CD4-positive, CD25-positive, alpha-beta regulatory T cell (primary cell): ENCODE results near the gene TDRD12. TPM values are rescaled to one million over a fixed set of nuclear protein-coding genes. Genes with fewer than 3 reads are reported as not detected.
A peak's percentile ranks its signal among the peaks of the same experiment; 100 is the strongest.

ENCODE experiments used
- ATAC-seq, 2 donors: fragments of 150-1000 bp; cut with Tn5 transposase; one replicate each; pipeline ENCODE4 v1.10.0; 2021; ENCODE audit warnings: low read depth in 2 of 2, moderate number of reproducible peaks in 2 of 2, moderate library complexity in 1 of 2
- DNase-seq, 3 donors: peaks; one replicate each; pipeline versions ENCODE4 v3.0.0 to v3.0.0-alpha.2; 2012 to 2022; ENCODE audit warnings: mixed read lengths in 1 of 3
- H3K27ac ChIP-seq: one replicate; pipeline ENCODE4 v1.7.0; 2013; ENCODE audit warnings: mild to moderate bottlenecking, low read length; ENCODE audit not compliant: insufficient read depth, poor library complexity, severe bottlenecking
- H3K27me3 ChIP-seq: one replicate; pipeline ENCODE4 v1.7.0; 2013; ENCODE audit warnings: low read length; ENCODE audit not compliant: control insufficient read depth, insufficient read depth
- H3K36me3 ChIP-seq: one replicate; pipeline ENCODE4 v1.7.0; 2013; ENCODE audit warnings: mild to moderate bottlenecking, low read length, moderate library complexity; ENCODE audit not compliant: control insufficient read depth, insufficient read depth
- H3K4me1 ChIP-seq: 2 replicates; pipeline ENCODE4 v1.7.0; 2013; ENCODE audit warnings: mild to moderate bottlenecking, low read length; ENCODE audit not compliant: insufficient read depth, control insufficient read depth, poor library complexity, severe bottlenecking
- H3K4me3 ChIP-seq: one replicate; pipeline ENCODE4 v1.7.0; 2013; ENCODE audit warnings: low read depth, mild to moderate bottlenecking, low read length, moderate library complexity
- H3K9me3 ChIP-seq, 2 experiments: 1 replicate in 1 of 2; 2 replicates in 1 of 2; pipeline ENCODE4 v1.7.0; 2013; ENCODE audit warnings: low read length in 2 of 2, mild to moderate bottlenecking in 1 of 2, moderate library complexity in 1 of 2; ENCODE audit not compliant: control insufficient read depth in 2 of 2
- H3K27ac Mint-ChIP-seq, 3 donors: one replicate each; pipeline ENCODE4 v1.8.0; 2020 to 2022; ENCODE audit warnings: mild to moderate bottlenecking in 3 of 3, mixed read lengths in 3 of 3, moderate library complexity in 2 of 3
- H3K27me3 Mint-ChIP-seq: one replicate; pipeline ENCODE4 v1.8.0; 2022; ENCODE audit warnings: mild to moderate bottlenecking, mixed read lengths
- H3K36me3 Mint-ChIP-seq: one replicate; pipeline ENCODE4 v1.8.0; 2020; ENCODE audit warnings: mixed read lengths
- H3K4me1 Mint-ChIP-seq, 4 donors: one replicate each; pipeline ENCODE4 v1.8.0; 2020 to 2022; ENCODE audit warnings: mixed read lengths in 4 of 4, mild to moderate bottlenecking in 1 of 4
- H3K4me3 Mint-ChIP-seq, 4 donors: one replicate each; pipeline ENCODE4 v1.8.0; 2020 to 2022; ENCODE audit warnings: mild to moderate bottlenecking in 4 of 4, mixed read lengths in 4 of 4, moderate library complexity in 3 of 4
- H3K9me3 Mint-ChIP-seq, 7 donors: one replicate each; pipeline ENCODE4 v1.8.0; 2020 to 2022; ENCODE audit warnings: mixed read lengths in 7 of 7, mild to moderate bottlenecking in 3 of 7, moderate library complexity in 2 of 7
- polyA plus RNA-seq, 4 donors: library from polyadenylated mRNA; unstranded; fragments of 300-500 nt; fragmentation: Illumina TruSeq; gene quantifications; one replicate each; pipeline ENCODE4 v1.2.3, GENCODE V29; 2021
- total RNA-seq: library from RNA; stranded (reverse); gene quantifications from one replicate; pipeline ENCODE4 v1.2.3, GENCODE V29; 2022

Gene TDRD12
- total and polyA plus RNA-seq, 5 donors from 2014 or later = 0.35 to 1.00 (median 0.45) TPM; not detected in 1

DNA sequence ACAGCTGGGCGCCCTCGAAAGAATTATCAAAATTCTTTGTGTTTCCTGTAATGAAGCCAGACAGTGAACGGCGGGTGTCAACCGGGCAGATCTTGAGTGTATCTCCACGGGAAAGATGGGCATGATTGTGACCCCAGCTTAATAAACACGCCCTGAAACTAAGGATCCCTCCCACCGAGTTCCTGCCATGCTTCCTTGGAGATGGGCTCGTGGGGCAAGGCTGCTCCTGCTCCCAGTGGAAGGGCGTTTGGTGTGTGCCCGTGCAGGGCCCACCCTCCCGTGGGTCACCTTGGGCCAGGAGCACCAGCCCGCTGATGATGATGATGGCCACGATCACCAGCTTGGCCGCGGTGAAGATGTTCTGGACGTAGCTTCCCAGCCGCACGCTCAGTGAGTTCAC, 142.6 kb downstream of the TDRD12 start:
- no peak for ATAC-seq
- H3K4me3 ChIP-seq = no peak overlapping the region
- H3K4me1 ChIP-seq = no peaks in the 10 kb centered on the region
- Mint-ChIP-seq H3K27me3 (no peaks in the 10 kb centered on the region), H3K9me3 (no peaks in the 10 kb centered on the region), H3K36me3 (peaks cover 4% of the 10 kb centered on the region), H3K4me3 (no peak overlapping the region), H3K27ac (no peak overlapping the region), H3K4me1 (peaks cover 0 to 2% (median 0%) of the 10 kb centered on the region in 4 donors)
- DNase-seq = no peak
- H3K27me3 ChIP-seq = no peaks in the 10 kb centered on the region
- H3K36me3 ChIP-seq = no peaks in the 10 kb centered on the region
- no peaks in the 10 kb centered on the region for H3K9me3 ChIP-seq
- no peak overlapping the region for H3K27ac ChIP-seq

- H3K4me3 Mint-ChIP-seq = no peak overlapping the region
- no peaks in the 10 kb centered on the region for H3K27me3 Mint-ChIP-seq
- no peak overlapping the region for H3K27ac ChIP-seq
- H3K4me1 ChIP-seq = no peaks in the 10 kb centered on the region
- no peak for ATAC-seq
- no peak overlapping the region for H3K4me3 ChIP-seq
- no peaks in the 10 kb centered on the region for H3K9me3 Mint-ChIP-seq
- H3K27ac Mint-ChIP-seq = peak overlapping the region in 1 of 3 donors; percentile 51
- H3K4me1 Mint-ChIP-seq = peaks cover 0 to 2% (median 0%) of the 10 kb centered on the region in 4 donors
- no peak for DNase-seq
- H3K36me3 Mint-ChIP-seq = peaks cover 4% of the 10 kb centered on the region
- H3K27me3 ChIP-seq = no peaks in the 10 kb centered on the region
- no peaks in the 10 kb centered on the region for H3K36me3 ChIP-seq
- H3K9me3 ChIP-seq = no peaks in the 10 kb centered on the region
Measured at GRCh38 chr19:32862741-32863140, 143.2 kb downstream of the TDRD12 start.

DNA sequence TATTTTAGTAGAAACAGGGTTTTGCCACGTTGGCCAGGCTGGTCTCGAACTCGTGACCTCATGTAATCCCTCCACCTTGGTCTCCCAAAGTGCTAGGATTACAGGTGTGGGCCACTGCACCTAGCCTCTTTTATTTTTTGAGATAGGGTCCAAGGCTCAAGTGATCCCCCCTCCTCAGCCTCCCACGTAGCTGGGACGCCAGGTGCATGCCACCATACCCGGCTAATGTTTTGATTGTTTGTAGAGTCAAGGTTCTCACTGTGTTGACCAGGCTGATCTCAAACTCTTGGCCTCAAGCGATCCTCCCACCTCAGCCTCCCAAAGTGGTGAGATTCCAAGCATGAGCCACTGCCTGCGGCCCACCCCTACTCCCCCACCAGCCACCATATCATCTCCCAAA, 143.7 kb downstream of the TDRD12 start:
- H3K36me3 Mint-ChIP-seq = peaks cover 4% of the 10 kb centered on the region
- H3K9me3 Mint-ChIP-seq = no peaks in the 10 kb centered on the region
- Histone ChIP-seq H3K9me3 (no peaks in the 10 kb centered on the region), H3K36me3 (no peaks in the 10 kb centered on the region), H3K27ac (no peak overlapping the region), H3K4me1 (no peaks in the 10 kb centered on the region), H3K27me3 (no peaks in the 10 kb centered on the region), H3K4me3 (no peak overlapping the region)
- ATAC-seq (no peak), DNase-seq (no peak)
- peaks cover 0 to 2% (median 0%) of the 10 kb centered on the region in 4 donors for H3K4me1 Mint-ChIP-seq
- no peaks in the 10 kb centered on the region for H3K27me3 Mint-ChIP-seq
- H3K4me3 Mint-ChIP-seq = no peak overlapping the region
- H3K27ac Mint-ChIP-seq = no peak overlapping the region

DNA sequence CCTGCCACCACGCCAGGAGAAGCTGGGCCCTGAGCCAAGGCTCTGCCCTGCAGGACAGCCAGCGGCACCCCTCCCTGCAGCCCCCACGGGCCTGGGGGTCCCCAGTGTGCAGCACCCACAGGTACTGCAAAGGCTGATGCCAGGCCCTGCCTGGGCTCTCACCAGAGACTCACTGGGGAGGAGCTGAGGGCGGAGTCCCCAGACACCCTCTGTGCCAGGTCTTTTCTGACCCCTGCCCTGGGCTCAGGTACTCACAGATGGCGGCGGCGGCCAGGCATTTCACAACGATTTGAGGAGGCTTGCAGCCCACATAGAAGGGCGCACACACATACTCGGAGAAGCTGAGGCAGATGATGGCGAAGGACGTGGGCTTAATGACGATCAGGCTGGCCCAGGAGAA, 144.3 kb downstream of the TDRD12 start:
- Histone ChIP-seq H3K4me1 (no peaks in the 10 kb centered on the region), H3K4me3 (no peak overlapping the region), H3K36me3 (no peaks in the 10 kb centered on the region), H3K9me3 (no peaks in the 10 kb centered on the region), H3K27me3 (no peaks in the 10 kb centered on the region), H3K27ac (no peak overlapping the region)
- peaks cover 4% of the 10 kb centered on the region for H3K36me3 Mint-ChIP-seq
- DNase-seq (no peak), ATAC-seq (no peak)
- no peak overlapping the region for H3K27ac Mint-ChIP-seq
- H3K4me1 Mint-ChIP-seq = peaks cover 0 to 2% (median 0%) of the 10 kb centered on the region in 4 donors
- H3K9me3 Mint-ChIP-seq = no peaks in the 10 kb centered on the region
- H3K4me3 Mint-ChIP-seq = no peak overlapping the region
- no peaks in the 10 kb centered on the region for H3K27me3 Mint-ChIP-seq

DNA sequence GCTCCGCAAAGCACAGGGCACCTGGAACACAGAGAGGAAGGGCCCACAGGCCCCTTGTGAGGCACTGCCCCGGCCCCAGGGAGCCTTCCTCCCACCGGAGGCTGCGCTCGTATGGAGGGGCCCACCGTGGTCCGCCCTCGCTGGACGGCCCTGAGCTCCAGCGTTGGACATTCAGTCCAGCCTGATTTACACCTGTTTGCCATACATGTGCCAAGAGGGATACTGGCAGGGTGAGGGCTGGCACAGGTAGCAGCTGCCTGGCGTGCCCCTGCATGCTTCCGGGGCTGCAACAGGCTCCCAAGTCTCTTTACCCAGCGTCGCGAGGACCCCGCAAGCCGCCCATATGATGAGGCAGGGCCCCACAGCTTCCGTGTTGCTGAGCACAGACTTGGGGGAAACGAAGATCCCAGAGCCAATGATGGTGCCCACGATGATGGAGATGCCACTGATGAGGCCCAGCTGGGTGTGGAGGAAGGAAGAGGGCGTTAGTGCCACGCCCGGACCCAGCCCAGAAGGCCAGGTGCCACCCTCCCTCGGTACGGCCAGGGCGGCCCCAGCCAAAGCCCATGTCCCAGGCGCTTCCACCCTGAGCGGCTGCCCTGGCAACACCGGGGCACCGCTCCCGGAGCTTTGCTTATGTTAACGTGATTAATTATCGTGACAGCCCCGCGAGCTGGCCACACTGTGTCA, 144.9 kb downstream of the TDRD12 start:
- ATAC-seq (no peak), DNase-seq (no peak)
- H3K36me3 ChIP-seq = no peaks in the 10 kb centered on the region
- peaks cover under 1% of the 10 kb centered on the region for H3K36me3 Mint-ChIP-seq
- peaks cover 0 to 2% (median 0%) of the 10 kb centered on the region in 4 donors for H3K4me1 Mint-ChIP-seq
- H3K4me1 ChIP-seq = no peaks in the 10 kb centered on the region
- no peak overlapping the region for H3K27ac ChIP-seq
- H3K9me3 ChIP-seq = no peaks in the 10 kb centered on the region
- H3K9me3 Mint-ChIP-seq = no peaks in the 10 kb centered on the region
- H3K27me3 ChIP-seq = no peaks in the 10 kb centered on the region
- no peak overlapping the region for H3K4me3 ChIP-seq
- no peak overlapping the region for H3K27ac Mint-ChIP-seq
- H3K4me3 Mint-ChIP-seq = no peak overlapping the region
- no peaks in the 10 kb centered on the region for H3K27me3 Mint-ChIP-seq

- no peak for DNase-seq
- H3K36me3 ChIP-seq = no peaks in the 10 kb centered on the region
- no peak overlapping the region for H3K27ac Mint-ChIP-seq
- H3K4me1 Mint-ChIP-seq = peaks cover 0 to 2% (median 0%) of the 10 kb centered on the region in 4 donors
- no peak overlapping the region for H3K27ac ChIP-seq
- no peak overlapping the region for H3K4me3 Mint-ChIP-seq
- no peaks in the 10 kb centered on the region for H3K36me3 Mint-ChIP-seq
- H3K9me3 ChIP-seq = no peaks in the 10 kb centered on the region
- H3K27me3 Mint-ChIP-seq = no peaks in the 10 kb centered on the region
- no peaks in the 10 kb centered on the region for H3K9me3 Mint-ChIP-seq
- ATAC-seq = no peak
- no peaks in the 10 kb centered on the region for H3K27me3 ChIP-seq
- no peak overlapping the region for H3K4me3 ChIP-seq
- no peaks in the 10 kb centered on the region for H3K4me1 ChIP-seq
Measured at GRCh38 chr19:32865326-32865725, 145.8 kb downstream of the TDRD12 start.

DNA sequence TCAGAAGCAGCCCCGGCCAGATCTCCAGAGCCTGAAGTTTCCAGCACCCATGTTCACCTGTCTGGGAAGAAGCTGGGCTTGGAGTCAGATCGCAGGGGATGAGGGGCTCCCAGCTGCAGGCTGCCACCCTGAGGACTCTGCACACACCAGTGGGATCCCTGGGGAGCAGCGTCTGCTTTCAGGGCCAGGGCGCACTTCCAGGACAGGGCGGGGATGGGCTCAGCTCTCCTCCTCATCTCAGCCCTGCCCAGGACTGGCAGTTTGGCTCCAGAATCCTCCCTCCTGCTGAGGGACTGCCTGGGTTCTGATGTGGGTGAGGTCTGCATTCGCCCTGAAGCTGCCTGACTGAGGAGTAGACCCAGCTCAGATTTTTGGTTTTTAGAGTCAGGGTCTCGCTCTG, 146.5 kb downstream of the TDRD12 start:
- ATAC-seq (no peak), DNase-seq (no peak)
- no peak overlapping the region for H3K4me3 ChIP-seq
- no peaks in the 10 kb centered on the region for H3K9me3 ChIP-seq
- Mint-ChIP-seq H3K4me1 (peaks cover 0 to 2% (median 0%) of the 10 kb centered on the region in 4 donors), H3K9me3 (no peaks in the 10 kb centered on the region), H3K27me3 (no peaks in the 10 kb centered on the region), H3K36me3 (no peaks in the 10 kb centered on the region), H3K4me3 (peak overlapping the region in 1 of 4 donors; percentile 65), H3K27ac (peak overlapping the region in 2 of 3 donors; percentile 14 to 42)
- H3K27ac ChIP-seq = no peak overlapping the region
- H3K36me3 ChIP-seq = no peaks in the 10 kb centered on the region
- no peaks in the 10 kb centered on the region for H3K4me1 ChIP-seq
- H3K27me3 ChIP-seq = no peaks in the 10 kb centered on the region
